H1 (cell line): ENCODE data around the gene PPM1L. TPM values are rescaled to one million over a fixed set of nuclear protein-coding genes. Genes with fewer than 3 reads are reported as not detected.

Experiments used
- ATF2 ChIP-seq: IDR thresholded peaks from 2 replicates; pipeline ENCODE4 v1.6.1; 2012; ENCODE audit warnings: low read length, inconsistent platforms
- EZH2 ChIP-seq: fragments of 200-600 bp; sonication (generic); IDR thresholded peaks from 2 replicates; pipeline ENCODE4 v1.7.1; 2012; ENCODE audit warnings: low read depth, mild to moderate bottlenecking, moderate library complexity, low read length, inconsistent platforms; ENCODE audit not compliant: severe bottlenecking
- JUN ChIP-seq: IDR thresholded peaks from 2 replicates; pipeline ENCODE4 v1.6.1; 2011; ENCODE audit warnings: low read depth, mild to moderate bottlenecking, improper control_type of control experiment, low read length
- KDM5A ChIP-seq: fragments of 200-600 bp; IDR thresholded peaks from 2 replicates; pipeline ENCODE4 v1.7.1; 2012; ENCODE audit warnings: mild to moderate bottlenecking, low read length, inconsistent platforms, mixed read lengths
- polyA plus RNA-seq, 7 experiments: library from polyadenylated mRNA; depleted of rRNA in 3 of 7; stranded (reverse) in 5 of 7; unstranded in 2 of 7; fragments of >200 nt in 5 of 7; fragments of 200-250 nt in 2 of 7; gene quantifications; 1 replicate in 5 of 7; 2 replicates in 1 of 7; 4 replicates in 1 of 7; pipeline versions ENCODE4 v1.2.1 to v1.2.3, GENCODE V29; 2011 to 2013; ENCODE audit warnings: missing spikeins in 2 of 7, mixed read lengths in 2 of 7
- total RNA-seq: library from RNA; stranded (reverse); fragmentation: NEBNext Ultra II Directional; extraction: Animal tissue kit (Norgen Biotek cat#: 25700); gene quantifications from 2 replicates; pipeline ENCODE4 v1.2.1, GENCODE V29; 2021

Gene PPM1L
- total and polyA plus RNA-seq, 2 of the 8 experiments (the other 6 are each of a cell fraction or from before 2014, with no cell fraction given): 2.8 to 18.1 TPM

- TF ChIP-seq ATF2 (no peak), JUN (no peak), KDM5A (no peak), EZH2 (no peak)
Observed at GRCh38 chr3:160856450-160856849, 100.4 kb downstream of the PPM1L start (continued).
